GM21526 (cell line): Measurements from ENCODE around the gene LRR1.
"Not testable (repeated sequence)": the region's sequence is repeated elsewhere in the genome, so short reads cannot be mapped to it uniquely, and the experiment has no call there.

Experiments
- ATAC-seq: cut with Tn5 transposase; IDR thresholded peaks from one replicate; pipeline ENCODE4 v1.9.1; 2021; ENCODE audit warnings: moderate library complexity; ENCODE audit not compliant: unreplicated experiment, low FRiP score

LRR1 gene, protein sequence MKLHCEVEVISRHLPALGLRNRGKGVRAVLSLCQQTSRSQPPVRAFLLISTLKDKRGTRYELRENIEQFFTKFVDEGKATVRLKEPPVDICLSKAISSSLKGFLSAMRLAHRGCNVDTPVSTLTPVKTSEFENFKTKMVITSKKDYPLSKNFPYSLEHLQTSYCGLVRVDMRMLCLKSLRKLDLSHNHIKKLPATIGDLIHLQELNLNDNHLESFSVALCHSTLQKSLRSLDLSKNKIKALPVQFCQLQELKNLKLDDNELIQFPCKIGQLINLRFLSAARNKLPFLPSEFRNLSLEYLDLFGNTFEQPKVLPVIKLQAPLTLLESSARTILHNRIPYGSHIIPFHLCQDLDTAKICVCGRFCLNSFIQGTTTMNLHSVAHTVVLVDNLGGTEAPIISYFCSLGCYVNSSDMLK

DNA sequence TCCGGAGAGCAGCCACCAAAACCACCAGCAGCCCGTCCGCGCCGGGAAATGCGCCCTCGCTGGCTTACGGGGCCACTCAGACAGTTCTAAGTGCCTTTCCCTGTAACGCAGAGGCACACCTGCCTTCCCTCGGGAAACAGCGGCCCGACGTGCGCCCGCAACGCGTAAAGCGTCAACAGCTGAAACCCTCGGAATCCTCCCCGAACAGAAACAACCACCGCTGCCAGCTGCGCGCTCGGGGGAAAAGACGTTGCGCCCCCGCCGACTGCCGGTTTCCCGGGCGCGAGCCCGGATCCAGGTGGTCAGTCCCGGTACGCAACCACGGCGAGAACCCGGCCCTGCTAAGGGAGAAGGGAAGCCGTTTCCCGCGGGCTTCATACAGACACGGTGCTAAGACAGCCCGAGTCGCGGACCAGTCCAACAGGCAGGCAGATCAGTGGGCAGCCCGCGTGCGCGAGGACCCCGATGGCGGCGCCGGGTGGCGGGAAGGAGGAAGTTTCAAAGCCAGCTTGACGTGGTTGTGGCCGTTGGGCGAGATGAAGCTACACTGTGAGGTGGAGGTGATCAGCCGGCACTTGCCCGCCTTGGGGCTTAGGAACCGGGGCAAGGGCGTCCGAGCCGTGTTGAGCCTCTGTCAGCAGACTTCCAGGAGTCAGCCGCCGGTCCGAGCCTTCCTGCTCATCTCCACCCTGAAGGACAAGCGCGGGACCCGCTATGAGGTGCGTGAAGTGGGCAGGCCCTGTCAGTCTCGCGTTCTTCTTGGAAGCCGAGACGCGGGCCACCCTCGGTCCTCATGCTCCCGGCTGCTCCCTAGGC lies at the start of gene LRR1:
TSS of gene LRR1 (plus strand) at position 456 of the 816 bp plus-strand sequence. CDS start at position 537, 81 bp downstream.
- peak; percentile 44 for ATAC-seq

DNA sequence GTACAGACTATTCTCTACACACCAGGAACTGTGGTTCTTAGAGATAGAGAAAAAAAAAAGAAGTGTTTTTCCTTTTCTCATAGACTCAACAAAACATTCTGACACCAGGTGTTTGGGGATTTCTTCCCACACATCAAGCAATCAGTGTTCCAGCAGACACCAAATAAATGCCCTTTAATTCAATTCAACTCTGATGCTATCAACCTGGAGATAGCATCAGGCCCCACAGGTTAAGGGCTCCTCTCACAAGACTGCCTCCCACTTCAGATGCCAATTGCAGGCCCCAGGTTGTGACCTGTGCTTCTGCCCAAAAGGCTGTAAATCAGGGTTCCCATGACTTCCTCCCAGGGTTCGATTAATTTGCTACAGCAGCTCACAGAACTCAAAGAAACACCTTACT lies 49.3 kb upstream of the LRR1 start:
- no peak for ATAC-seq

DNA sequence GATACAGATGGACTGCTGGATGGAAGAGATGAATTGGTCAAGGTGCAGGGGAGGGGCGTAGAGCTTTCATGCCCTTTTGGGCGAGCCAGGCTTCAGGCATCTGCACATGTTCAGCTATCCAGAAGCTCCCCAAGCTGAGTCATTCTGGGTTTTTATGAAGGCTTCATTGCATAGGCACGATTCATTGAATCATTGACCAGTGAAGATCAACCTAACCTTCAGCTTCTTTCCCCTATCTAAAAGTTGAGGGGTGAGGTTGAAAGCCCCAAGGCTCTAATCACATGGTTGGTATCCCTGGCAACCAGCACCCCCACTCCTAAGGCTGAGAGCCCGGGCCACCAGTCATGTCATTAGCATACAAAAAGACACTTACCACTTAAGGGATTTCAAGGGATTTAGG lies 48.9 kb upstream of the LRR1 start:
- ATAC-seq, result no peak

DNA sequence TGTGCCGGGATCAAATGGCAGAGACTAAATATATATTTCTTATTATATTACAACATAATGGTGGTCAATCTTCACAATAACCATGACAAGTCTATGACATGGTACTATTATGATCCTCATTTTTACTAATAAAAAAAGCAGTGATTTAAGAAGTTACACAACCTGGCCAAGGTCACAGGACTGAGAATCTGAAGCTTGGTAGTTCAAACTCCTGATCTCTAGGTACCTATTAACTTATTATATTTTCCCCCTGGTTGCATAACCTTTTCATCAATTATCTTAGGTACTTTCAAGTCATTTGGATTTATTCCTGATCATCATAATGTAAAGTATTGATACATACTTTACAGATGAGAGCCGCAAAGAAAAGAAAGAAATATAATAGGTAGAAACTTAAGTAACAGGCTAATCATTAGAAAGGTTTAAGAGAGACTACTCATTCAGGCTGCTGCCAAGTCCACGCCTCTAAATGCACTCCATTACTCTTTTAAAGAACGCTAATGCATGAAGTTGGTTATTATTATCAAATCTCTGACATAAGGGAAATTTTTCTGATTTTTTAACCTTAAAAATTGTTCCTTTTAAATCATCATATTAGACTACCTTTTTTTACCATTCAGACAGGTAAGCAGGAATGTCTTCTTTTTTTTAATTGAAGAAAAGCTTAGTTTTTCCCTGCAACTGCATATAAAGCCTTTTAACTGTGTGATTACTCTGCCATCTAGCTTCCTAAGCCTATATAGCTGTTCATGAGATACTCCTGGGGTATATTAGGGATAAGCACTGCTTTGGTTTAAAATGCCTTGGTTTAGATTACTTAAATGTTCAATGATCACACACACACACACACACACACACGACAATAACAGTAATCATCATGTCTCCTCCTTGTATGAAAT lies 48.2 kb upstream of the LRR1 start:
- no peak for ATAC-seq

DNA sequence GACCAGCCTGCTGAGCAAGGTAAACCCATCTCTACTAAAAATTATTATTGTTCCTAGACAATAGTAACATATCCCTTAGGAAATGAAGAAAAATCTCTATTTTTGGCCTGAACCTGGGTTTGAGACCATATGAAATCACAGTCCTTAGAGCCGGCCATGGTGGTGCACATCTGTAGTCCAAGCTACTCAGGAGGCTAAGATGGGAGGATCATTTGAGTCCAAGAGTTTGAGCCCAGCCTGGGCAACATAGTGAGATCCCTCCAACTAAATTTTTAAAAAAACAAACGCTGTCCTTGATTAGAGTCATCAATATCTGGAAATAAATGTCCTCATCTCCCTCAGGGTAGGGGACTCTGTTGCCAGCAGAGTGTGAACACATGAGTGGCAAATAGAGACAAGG lies 47.2 kb upstream of the LRR1 start:
- no peak for ATAC-seq

DNA sequence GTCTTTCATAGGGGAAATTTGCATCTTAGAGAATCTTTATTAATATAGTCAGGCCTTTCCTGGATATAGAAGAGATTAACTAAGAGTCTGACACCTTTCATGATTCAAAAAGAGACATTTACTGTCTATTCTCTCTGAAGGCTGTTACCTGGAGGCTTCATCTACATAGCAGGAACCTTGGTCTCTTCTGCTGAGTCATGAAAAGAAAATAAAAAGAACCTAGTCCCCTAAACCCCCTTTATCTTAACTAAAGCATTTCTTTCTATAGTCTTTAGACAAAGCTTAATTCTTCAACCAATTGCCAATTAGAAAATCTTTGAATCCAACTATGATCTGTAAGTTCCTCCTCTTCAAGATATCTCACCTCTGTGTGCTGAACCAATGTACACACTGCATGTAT lies 45.6 kb upstream of the LRR1 start:
- no peak for ATAC-seq

DNA sequence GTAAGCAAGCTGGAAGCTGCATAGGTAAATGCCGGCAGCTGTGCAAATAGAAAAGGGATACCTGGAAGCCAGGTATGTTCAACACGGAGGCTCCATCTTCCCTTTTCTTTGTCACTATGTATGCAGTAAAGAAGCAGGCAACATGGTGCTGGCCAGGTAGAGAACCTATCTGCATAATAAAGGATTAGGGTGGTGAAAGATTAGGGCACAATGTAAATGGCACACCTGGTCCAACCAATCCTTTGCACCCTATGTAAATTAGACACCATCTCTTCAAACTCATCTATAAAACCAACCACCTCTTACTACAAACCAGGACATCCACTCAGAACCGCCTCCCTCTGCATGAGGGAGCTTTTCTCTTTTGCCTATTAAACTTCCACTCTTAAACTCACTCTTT lies 44.8 kb upstream of the LRR1 start:
- no peak for ATAC-seq

DNA sequence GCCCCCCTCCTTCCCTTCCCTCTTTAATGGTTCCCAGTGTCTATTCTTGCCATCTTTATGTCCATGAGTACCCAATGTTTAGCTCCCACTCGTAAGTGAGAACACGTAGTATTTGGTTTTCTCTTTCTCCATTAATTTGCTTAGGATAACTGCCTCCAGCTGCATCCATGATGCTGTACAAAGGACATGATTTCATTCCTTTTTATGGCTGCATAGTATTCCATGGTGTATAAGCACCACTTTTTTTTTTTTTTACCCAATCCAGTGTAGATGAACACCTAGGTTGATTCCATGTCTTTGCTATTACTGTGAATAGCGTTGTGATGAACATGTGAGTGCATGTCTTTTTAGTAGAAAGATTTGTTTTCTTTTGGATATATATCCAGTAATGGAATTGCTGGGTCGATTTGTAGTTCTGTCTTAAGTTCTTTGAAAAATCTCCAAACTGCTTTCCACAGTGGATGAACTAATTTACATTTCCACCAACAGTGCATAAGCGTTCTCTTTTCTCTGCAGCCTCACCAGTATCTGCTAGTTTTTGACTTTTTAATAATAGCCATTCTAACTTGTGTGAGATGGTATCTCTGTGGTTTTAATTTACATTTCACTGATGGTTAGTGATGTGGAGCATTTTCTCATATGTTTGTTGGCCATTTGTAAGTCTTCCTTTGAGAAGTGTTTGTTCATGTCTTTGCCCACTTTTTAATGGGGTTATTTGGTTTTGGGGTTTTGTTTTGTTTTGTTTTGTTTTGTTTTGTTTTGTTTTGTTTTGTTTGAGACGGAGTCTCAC lies 38.6 kb upstream of the LRR1 start:
- no peak for ATAC-seq

DNA sequence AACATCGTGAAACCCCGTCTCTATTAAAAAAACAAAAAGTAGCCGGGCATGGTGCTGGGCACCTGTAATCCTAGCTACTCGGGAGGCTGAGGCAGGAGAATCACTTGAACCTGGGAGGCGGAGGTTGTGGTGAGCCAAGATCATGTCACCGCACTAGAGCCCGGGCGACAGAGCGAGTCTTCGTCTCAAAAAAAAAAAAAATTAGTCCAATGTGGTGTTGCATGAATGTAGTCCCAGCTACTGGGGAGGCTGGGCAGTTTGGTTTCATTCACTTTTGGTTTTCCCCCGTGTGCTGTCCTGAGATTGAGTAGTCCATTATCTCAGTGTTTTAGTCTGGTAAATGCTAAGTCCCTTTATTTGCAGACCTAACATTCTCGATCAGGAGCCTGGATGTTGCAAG lies 32.0 kb upstream of the LRR1 start:
- no peak for ATAC-seq

DNA sequence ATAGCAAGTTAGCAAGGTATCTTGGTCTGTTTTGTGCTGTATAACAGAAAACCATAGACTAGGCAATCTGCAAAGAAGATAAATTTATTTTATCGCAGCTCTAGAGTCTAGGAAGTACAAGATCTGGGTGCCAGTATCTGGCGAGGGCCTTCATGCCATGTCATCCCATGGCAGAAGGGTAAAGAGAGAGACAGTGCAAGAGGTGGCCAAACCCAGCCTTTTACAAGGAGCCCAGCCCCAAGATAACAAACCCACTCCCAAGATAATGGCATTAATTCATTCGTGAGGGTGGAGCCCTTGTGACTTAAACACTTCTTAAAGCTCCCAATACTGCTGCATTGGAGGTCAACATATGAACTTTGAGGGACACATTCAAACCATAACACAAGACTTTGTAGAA lies 29.5 kb upstream of the LRR1 start:
- no peak for ATAC-seq

DNA sequence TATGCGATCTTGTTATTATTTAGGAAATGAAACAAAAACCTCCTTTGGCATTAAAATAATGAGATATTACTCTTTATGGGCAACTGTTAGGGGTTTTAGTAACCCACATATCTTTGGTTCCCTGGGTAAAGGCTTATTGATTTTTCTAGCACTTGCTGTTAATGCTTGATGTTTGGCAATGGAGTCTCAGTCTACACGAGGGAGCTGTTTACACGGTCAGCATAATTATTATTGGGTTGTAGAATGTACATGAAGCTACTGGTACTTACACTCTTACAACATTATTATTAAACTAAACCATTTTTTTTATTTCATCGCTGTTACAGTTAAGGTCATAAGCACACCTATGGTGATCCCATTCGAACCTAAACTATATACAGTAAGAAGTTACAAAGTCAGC lies 24.7 kb upstream of the LRR1 start:
- ATAC-seq, result no peak

DNA sequence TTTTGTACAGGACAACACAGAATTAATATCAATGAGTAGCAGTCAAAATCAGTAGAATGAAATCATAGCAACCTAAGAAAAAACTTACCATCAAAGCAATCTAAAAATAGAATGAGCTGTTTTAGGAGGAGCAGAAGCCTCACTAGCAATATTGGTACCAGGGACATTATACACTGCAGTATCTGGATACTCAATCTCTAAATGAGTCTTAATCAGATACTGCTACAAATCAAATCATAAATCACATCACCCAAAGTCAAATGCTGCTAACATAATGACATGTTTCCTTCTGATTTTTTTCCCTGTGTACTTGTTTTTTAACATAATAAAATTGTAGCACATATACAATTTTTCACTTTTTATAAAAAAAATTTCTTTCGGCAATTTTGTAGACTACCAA lies 20.6 kb upstream of the LRR1 start:
- no peak for ATAC-seq

DNA sequence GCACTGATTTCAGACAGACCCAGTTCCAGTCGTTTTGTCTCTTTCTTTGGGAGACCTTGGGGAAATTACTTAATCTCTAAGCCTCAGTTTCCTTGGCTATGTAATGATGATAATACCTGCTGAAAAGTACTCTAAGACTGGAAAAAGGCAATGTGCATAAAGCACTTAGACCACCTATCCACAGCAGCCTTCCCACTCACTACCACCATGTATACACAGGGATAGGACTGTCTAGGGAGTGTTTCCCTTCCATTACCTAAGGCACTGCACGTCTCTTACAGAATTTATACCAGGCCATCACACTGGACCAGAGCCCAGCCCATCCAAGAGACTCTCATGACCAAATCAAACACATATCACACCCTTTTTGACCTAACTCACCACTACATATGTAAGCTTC lies 18.9 kb upstream of the LRR1 start:
- no peak for ATAC-seq

DNA sequence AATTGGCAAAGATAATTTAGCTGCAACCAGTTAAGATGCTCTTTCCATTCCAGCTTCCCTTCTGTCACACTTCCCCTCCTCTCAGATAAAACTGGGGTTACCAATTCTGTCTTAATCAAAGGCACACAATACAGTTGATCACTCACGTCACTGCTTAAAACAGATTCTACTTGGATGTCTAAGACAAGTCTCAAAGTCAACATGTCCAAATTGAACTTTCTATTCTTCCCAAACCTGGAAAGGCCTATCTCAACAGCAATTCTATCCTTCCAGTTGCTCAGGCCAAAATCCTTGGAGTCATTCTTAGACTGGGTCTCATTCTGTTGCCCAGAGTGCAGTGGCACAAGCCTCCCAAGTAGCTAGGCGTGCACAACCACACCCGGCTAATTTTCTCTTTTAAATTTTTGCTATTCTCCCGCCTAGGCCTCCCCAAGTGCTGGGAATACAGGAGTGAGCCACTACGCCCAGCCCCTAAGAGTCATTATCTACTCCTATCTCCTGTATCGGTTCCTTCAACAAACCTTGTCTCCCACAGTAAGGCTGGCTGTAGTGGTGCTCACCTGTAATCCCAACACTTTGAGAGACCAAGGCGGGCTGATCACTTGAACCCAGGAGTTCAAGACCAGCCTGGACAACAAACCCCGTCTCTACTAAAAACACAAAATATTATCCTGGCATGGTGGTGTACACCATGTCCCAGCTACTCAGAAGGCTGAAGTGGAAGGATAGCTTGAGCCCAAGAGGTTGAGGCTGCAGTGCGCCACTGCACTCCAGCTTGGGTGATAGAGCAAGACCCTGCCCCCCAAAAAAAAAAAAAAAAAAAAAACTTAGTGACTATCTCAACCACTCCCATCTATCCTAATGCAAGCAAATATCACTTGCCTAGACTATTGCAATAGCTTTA lies 17.3 kb upstream of the LRR1 start:
- no peak for ATAC-seq

DNA sequence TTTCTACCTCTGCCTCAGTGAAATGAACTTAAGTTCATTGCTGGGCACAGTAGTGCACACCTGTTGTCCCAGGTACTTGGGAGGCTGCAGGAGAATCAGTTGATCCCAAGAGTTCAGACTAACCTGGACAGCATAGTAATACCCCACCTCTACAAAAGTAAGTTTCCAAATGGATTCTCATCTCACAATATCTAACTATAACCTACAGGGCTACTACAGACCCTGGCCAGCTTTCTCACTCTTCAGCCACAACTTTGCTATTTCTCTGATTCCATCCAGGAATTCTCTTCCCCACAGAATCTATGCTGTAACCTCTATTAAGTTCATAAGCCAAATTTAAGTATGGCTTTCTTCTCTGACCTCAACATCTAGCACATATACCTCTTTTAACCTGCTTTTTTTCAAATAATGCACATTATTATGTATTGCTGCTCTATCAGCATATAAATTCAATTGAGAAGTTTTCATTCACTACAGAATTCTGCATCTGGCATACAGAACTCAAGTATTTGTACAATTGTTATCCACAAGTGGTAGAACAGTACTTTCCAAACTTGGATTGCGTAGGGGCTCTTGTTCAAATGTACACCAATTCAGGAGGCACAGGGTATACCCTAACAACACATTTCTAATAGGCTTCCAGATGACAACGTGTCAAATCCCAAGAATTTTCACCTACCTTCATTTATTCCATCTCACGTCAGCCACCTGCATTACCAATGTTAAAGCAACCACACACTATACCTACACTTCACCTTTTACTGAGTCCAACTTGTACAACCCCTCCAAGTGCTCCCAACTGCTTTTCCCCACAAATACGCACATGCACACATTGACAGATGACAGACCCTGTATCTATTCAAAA lies 16.4 kb upstream of the LRR1 start:
- ATAC-seq, result no peak

DNA sequence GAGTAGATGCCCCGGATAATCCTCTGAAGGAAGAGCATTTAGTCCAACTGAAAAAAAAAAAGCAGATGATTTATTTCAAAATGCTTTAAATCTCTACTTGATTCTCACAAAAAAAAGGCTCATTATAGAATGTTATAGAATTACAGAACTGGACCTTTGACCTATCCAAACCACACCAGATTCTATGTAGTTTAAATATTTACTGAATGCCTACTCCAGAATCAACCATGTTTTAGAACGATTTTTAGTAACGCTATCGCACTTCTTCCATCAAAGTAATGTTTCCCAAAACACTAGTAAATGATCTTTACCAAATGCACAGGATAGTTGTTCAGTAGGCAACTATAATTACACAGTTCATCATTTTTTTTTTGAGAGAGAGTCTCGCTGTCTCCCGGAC lies 15.1 kb upstream of the LRR1 start:
- ATAC-seq, result no peak

DNA sequence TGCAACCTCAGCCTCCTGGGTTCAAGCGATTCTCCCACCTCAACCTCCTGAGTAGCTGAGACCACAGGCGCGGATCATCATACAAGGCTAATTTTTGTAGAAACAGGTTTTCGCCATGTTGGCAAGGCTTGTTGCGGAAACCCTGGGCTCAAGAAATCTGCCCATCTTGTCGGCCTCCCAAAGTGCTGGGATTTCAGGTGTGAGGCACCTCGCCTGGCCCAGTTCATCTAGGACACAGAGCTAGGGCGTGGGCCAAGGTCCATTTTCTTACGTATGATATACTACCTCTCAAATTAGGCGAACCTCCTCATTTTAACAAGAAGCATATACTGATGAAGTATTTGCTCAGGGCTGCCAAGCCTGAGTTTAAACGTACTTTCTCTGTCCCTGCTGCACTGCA lies 14.7 kb upstream of the LRR1 start:
- ATAC-seq, result no peak

DNA sequence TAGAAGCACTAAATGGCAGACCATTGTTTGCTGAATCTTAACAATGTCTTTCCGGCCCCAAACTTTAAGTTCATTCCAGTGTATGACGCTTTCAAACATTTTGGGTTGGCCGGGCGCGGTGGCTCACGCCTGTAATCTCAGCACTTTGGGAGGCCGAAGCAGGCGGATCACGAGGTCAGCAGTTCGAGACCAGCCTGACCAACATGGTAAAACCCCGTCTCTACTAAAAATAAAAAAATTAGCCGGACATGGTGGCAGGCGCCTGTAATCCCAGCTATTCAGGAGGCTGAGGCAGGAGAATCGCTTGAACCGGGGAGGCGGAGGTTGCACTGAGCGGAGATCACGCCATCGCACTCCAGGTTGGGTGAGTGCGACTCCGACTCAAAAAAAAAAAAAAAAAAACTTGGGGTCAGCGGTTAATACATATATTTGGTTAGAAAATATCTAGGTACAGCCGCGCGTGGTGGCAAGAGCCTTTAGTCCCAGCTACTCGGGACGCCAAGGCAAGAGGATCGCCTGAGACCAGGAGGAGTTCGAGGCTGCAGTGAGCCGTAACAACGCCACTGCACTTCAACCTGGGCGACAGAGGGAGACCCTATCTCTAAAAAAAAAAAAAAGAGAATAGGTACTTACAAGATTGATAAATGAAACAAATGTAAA lies 13.6 kb upstream of the LRR1 start:
- ATAC-seq, result not testable (repeated sequence)
